ENCODE data around the gene CDH4.

Gene CDH4

GRCh38 chr20:61529354-61529753, 277.3 kb downstream of the CDH4 start:
- Mint-ChIP-seq H3K9me3 (no peaks in the 10 kb centered on the region), H3K36me3 (no peaks in the 10 kb centered on the region), H3K4me1 (no peaks in the 10 kb centered on the region), H3K4me3 (no peak overlapping the region), H3K27me3 (no peaks in the 10 kb centered on the region), H3K27ac (no peak overlapping the region)

- no peaks in the 10 kb centered on the region for H3K9me3 Mint-ChIP-seq
- no peaks in the 10 kb centered on the region for H3K4me1 Mint-ChIP-seq
- H3K36me3 Mint-ChIP-seq: no peaks in the 10 kb centered on the region
- no peaks in the 10 kb centered on the region for H3K27me3 Mint-ChIP-seq
- H3K4me3 Mint-ChIP-seq: no peak overlapping the region
- no peak overlapping the region for H3K27ac Mint-ChIP-seq
Observed at GRCh38 chr20:61531553-61532345, 279.7 kb downstream of the CDH4 start.

- no peak overlapping the region for H3K4me3 Mint-ChIP-seq
- H3K9me3 Mint-ChIP-seq: no peaks in the 10 kb centered on the region
- H3K4me1 Mint-ChIP-seq: no peaks in the 10 kb centered on the region
- H3K27me3 Mint-ChIP-seq: no peaks in the 10 kb centered on the region
- H3K36me3 Mint-ChIP-seq: no peaks in the 10 kb centered on the region
- H3K27ac Mint-ChIP-seq: no peak overlapping the region
Observed at GRCh38 chr20:61532736-61533135, 280.7 kb downstream of the CDH4 start.

GRCh38 chr20:61533231-61533631, 281.2 kb downstream of the CDH4 start:
- Mint-ChIP-seq H3K27me3 (no peaks in the 10 kb centered on the region), H3K4me3 (no peak overlapping the region), H3K36me3 (no peaks in the 10 kb centered on the region), H3K4me1 (no peaks in the 10 kb centered on the region), H3K27ac (no peak overlapping the region), H3K9me3 (no peaks in the 10 kb centered on the region)

GRCh38 chr20:61534346-61534745, 282.3 kb downstream of the CDH4 start:
- Mint-ChIP-seq H3K27ac (no peak overlapping the region), H3K36me3 (no peaks in the 10 kb centered on the region), H3K9me3 (no peaks in the 10 kb centered on the region), H3K4me1 (no peaks in the 10 kb centered on the region), H3K4me3 (no peak overlapping the region), H3K27me3 (no peaks in the 10 kb centered on the region)

- no peak overlapping the region for H3K27ac Mint-ChIP-seq
- H3K4me1 Mint-ChIP-seq: no peaks in the 10 kb centered on the region
- H3K27me3 Mint-ChIP-seq: no peaks in the 10 kb centered on the region
- H3K36me3 Mint-ChIP-seq: no peaks in the 10 kb centered on the region
- H3K4me3 Mint-ChIP-seq: no peak overlapping the region
- H3K9me3 Mint-ChIP-seq: no peaks in the 10 kb centered on the region
Observed at GRCh38 chr20:61535091-61535490, 283.0 kb downstream of the CDH4 start.

GRCh38 chr20:61535536-61535935, 283.5 kb downstream of the CDH4 start:
- Mint-ChIP-seq H3K27me3 (no peaks in the 10 kb centered on the region), H3K4me1 (no peaks in the 10 kb centered on the region), H3K36me3 (no peaks in the 10 kb centered on the region), H3K9me3 (no peaks in the 10 kb centered on the region), H3K27ac (no peak overlapping the region), H3K4me3 (no peak overlapping the region)

GRCh38 chr20:61535956-61536355, 283.9 kb downstream of the CDH4 start:
- no peaks in the 10 kb centered on the region for H3K9me3 Mint-ChIP-seq
- H3K27ac Mint-ChIP-seq: no peak overlapping the region
- no peaks in the 10 kb centered on the region for H3K36me3 Mint-ChIP-seq
- H3K4me1 Mint-ChIP-seq: no peaks in the 10 kb centered on the region
- no peak overlapping the region for H3K4me3 Mint-ChIP-seq
- H3K27me3 Mint-ChIP-seq: no peaks in the 10 kb centered on the region

- Mint-ChIP-seq H3K27ac (no peak overlapping the region), H3K9me3 (no peaks in the 10 kb centered on the region), H3K27me3 (no peaks in the 10 kb centered on the region), H3K36me3 (no peaks in the 10 kb centered on the region), H3K4me3 (no peak overlapping the region), H3K4me1 (no peaks in the 10 kb centered on the region)
Observed at GRCh38 chr20:61536671-61537070, 284.6 kb downstream of the CDH4 start.

GRCh38 chr20:61537239-61538182, 285.4 kb downstream of the CDH4 start:
- no peak overlapping the region for H3K27ac Mint-ChIP-seq
- no peaks in the 10 kb centered on the region for H3K9me3 Mint-ChIP-seq
- H3K27me3 Mint-ChIP-seq: no peaks in the 10 kb centered on the region
- no peaks in the 10 kb centered on the region for H3K36me3 Mint-ChIP-seq
- H3K4me1 Mint-ChIP-seq: no peaks in the 10 kb centered on the region
- no peak overlapping the region for H3K4me3 Mint-ChIP-seq

GRCh38 chr20:61538183-61538942, 286.3 kb downstream of the CDH4 start:
- Mint-ChIP-seq H3K9me3 (no peaks in the 10 kb centered on the region), H3K27me3 (no peaks in the 10 kb centered on the region), H3K27ac (no peak overlapping the region), H3K4me3 (no peak overlapping the region), H3K4me1 (no peaks in the 10 kb centered on the region), H3K36me3 (no peaks in the 10 kb centered on the region)

GRCh38 chr20:61538943-61539265, 286.8 kb downstream of the CDH4 start:
- Mint-ChIP-seq H3K4me3 (no peak overlapping the region), H3K27me3 (no peaks in the 10 kb centered on the region)

GRCh38 chr20:61539706-61540360, 287.8 kb downstream of the CDH4 start:
- Mint-ChIP-seq H3K4me1 (no peaks in the 10 kb centered on the region), H3K9me3 (no peaks in the 10 kb centered on the region), H3K27ac (no peak overlapping the region), H3K36me3 (no peaks in the 10 kb centered on the region), H3K4me3 (no peak overlapping the region), H3K27me3 (no peaks in the 10 kb centered on the region)

More at GRCh38 chr20:61538943-61539265, 286.8 kb downstream of the CDH4 start:
- H3K36me3 Mint-ChIP-seq: no peaks in the 10 kb centered on the region
- H3K9me3 Mint-ChIP-seq: no peaks in the 10 kb centered on the region
- no peaks in the 10 kb centered on the region for H3K4me1 Mint-ChIP-seq
- no peak overlapping the region for H3K27ac Mint-ChIP-seq

GRCh38 chr20:61541537-61541936, 289.5 kb downstream of the CDH4 start:
- Mint-ChIP-seq H3K27ac (no peak overlapping the region), H3K9me3 (no peaks in the 10 kb centered on the region), H3K27me3 (no peaks in the 10 kb centered on the region), H3K36me3 (no peaks in the 10 kb centered on the region), H3K4me1 (no peaks in the 10 kb centered on the region), H3K4me3 (no peak overlapping the region)

- H3K27me3 Mint-ChIP-seq: no peaks in the 10 kb centered on the region
- H3K4me3 Mint-ChIP-seq: no peak overlapping the region
- no peak overlapping the region for H3K27ac Mint-ChIP-seq
- H3K4me1 Mint-ChIP-seq: no peaks in the 10 kb centered on the region
- H3K36me3 Mint-ChIP-seq: no peaks in the 10 kb centered on the region
- H3K9me3 Mint-ChIP-seq: no peaks in the 10 kb centered on the region
Observed at GRCh38 chr20:61543086-61543485, 291.0 kb downstream of the CDH4 start.
